SJSA1 (cell line): Measurements from ENCODE around the gene TMX1. TPM values are rescaled to one million over a fixed set of nuclear protein-coding genes. Genes with fewer than 3 reads are reported as not detected.

Experiments used
- DNase-seq, 2 experiments: peaks; one replicate each; pipeline ENCODE4 v3.0.0-alpha.2; 2015 to 2020; ENCODE audit warnings: low spot score in 2 of 2, low read depth in 1 of 2
- H3K27ac ChIP-seq: fragments of 250-450 bp; sonication (Bioruptor Pico); 2 replicates; pipeline ENCODE4 v1.5.1; 2020; ENCODE audit warnings: mild to moderate bottlenecking, moderate library complexity
- H3K27me3 ChIP-seq: fragments of 250-450 bp; sonication (Bioruptor Pico); replicated peaks from 2 replicates; pipeline ENCODE4 v1.5.1; 2020; ENCODE audit warnings: mild to moderate bottlenecking, moderate library complexity
- H3K36me3 ChIP-seq: fragments of 250-450 bp; sonication (Bioruptor Pico); 2 replicates; pipeline ENCODE4 v1.5.1; 2020; ENCODE audit warnings: mild to moderate bottlenecking
- H3K4me1 ChIP-seq: fragments of 250-450 bp; sonication (Bioruptor Pico); replicated peaks from 2 replicates; pipeline ENCODE4 v1.6.1; 2021; ENCODE audit warnings: mild to moderate bottlenecking
- H3K4me3 ChIP-seq: fragments of 250-450 bp; sonication (Bioruptor Pico); 2 replicates; pipeline ENCODE4 v1.5.1; 2020; ENCODE audit warnings: mild to moderate bottlenecking
- H3K9me3 ChIP-seq: fragments of 250-450 bp; sonication (Bioruptor Pico); replicated peaks from 2 replicates; pipeline ENCODE4 v1.5.1; 2020; ENCODE audit warnings: mild to moderate bottlenecking
- total RNA-seq: library from RNA; depleted of rRNA; stranded (reverse); fragments of >200 nt; shearing (Covaris generic); gene quantifications from 2 replicates; pipeline ENCODE4 v1.2.3, GENCODE V29; 2014

Gene TMX1
- total RNA-seq, 1 experiment from 2014 or later = 87.6 TPM

GRCh38 chr14:51290132-51290531, 50.1 kb downstream of the TMX1 start:
- H3K9me3 ChIP-seq = no peaks in the 10 kb centered on the region

DNA sequence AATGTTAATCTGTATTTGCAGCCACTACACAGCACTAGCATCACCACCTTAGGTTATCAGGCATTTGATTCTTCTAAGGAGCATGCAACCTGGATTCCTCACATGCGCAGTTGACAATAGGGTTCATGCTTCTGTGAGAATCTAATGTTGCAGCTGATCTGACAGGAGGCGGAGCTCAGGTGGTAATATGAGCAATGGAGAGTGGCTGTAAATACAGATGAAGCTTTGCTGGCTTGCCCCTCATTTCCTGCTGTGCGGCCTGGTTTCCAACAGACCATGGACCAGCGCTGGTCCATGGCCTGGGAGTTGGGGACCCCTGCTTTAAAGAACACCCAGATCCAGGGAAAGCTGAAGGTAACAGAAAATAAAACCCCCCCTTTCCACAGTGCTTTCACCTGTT, 51.0 kb downstream of the TMX1 start:
- Histone ChIP-seq H3K36me3 (no peaks in the 10 kb centered on the region), H3K4me3 (no peak overlapping the region), H3K4me1 (peaks cover 25% of the 10 kb centered on the region), H3K27ac (no peak overlapping the region), H3K27me3 (no peaks in the 10 kb centered on the region), H3K9me3 (no peaks in the 10 kb centered on the region)
- no peak for DNase-seq

More at GRCh38 chr14:51290132-51290531, 50.1 kb downstream of the TMX1 start:
- H3K27me3 ChIP-seq = no peaks in the 10 kb centered on the region
- DNase-seq = no peak
- no peak overlapping the region for H3K4me3 ChIP-seq
- H3K27ac ChIP-seq = no peak overlapping the region
- H3K4me1 ChIP-seq = peaks cover 25% of the 10 kb centered on the region
- H3K36me3 ChIP-seq = no peaks in the 10 kb centered on the region

DNA sequence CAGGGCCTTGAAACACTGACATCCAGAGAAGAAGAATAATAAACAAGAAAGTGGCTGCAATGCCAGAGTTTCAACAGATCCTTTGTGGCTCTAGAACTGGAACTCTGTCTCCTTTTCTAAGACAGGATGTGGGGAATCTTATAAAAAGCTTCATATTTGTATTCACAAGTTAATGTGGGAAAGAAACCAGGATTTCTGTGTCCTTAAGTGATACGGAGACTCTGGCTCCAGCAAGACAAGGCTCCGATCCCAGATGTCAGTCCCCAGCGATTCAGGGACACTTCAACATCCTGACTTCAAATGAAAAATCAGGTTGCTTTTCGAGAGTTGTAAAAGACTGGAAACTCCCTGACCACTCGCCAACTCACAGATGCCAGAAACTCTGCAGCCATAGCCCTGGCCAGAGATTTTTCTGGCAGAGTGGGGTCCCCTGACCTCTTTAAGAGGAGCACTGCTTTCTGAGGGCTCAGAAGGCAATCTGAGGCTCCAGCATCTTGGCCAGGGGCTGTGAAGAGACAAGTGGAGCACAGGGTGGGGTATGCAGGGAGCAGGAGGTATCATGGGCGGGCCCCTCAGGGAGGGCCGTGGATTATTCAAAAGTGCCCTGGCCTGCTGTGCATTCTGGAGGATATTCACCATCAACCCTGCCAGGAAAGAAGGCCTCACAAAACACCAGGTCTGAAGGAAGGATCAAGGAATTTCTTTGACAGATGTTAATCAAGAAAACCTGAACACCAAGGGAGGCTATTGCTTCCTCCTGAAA, 53.3 kb downstream of the TMX1 start:
- peaks cover 28% of the 10 kb centered on the region for H3K4me1 ChIP-seq
- no peaks in the 10 kb centered on the region for H3K9me3 ChIP-seq
- H3K4me3 ChIP-seq = no peak overlapping the region
- H3K36me3 ChIP-seq = no peaks in the 10 kb centered on the region
- no peaks in the 10 kb centered on the region for H3K27me3 ChIP-seq
- peak in 1 of 2 experiments; percentile 68 for DNase-seq
- peak overlapping the region; percentile 74 for H3K27ac ChIP-seq

- peak overlapping the region; percentile 74; the same call in 1 of the 2 replicates for H3K27ac ChIP-seq
- no peaks in the 10 kb centered on the region for H3K27me3 ChIP-seq
- H3K9me3 ChIP-seq = no peaks in the 10 kb centered on the region
- H3K36me3 ChIP-seq = no peaks in the 10 kb centered on the region
- no peak for DNase-seq
- H3K4me3 ChIP-seq = no peak overlapping the region
- peaks cover 31% of the 10 kb centered on the region for H3K4me1 ChIP-seq
Observed at GRCh38 chr14:51293912-51294389, 53.9 kb downstream of the TMX1 start.

DNA sequence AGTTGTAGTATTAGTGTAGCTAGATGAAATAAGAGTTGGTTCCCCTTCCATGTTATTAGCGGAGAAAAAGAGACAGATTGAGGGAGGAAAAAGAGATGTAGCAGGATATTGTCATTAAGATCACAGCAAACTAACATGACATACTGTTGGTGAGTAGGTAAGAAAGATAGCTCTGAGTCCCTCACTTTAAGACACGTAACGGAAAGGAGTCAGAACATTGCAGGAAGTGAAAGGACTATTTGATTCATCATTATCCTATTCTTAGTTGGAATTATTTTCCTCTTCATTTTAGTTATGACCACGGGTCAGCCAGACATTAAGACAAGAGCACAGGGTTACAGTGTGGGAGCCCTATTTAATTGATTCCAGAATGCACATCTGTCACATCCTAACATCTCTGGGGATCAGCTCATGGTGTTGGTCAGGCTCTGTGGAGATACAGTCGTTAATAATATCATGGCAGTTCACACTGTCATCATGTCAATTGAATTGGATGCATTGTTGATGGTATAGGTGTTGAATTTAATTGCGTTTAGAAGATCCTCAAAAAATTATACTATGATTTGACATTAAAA, 55.0 kb downstream of the TMX1 start:
- H3K9me3 ChIP-seq = no peaks in the 10 kb centered on the region
- peaks cover 31% of the 10 kb centered on the region for H3K4me1 ChIP-seq
- H3K27me3 ChIP-seq = no peaks in the 10 kb centered on the region
- DNase-seq = no peak
- no peak overlapping the region for H3K4me3 ChIP-seq
- H3K27ac ChIP-seq = no peak overlapping the region
- no peaks in the 10 kb centered on the region for H3K36me3 ChIP-seq

DNA sequence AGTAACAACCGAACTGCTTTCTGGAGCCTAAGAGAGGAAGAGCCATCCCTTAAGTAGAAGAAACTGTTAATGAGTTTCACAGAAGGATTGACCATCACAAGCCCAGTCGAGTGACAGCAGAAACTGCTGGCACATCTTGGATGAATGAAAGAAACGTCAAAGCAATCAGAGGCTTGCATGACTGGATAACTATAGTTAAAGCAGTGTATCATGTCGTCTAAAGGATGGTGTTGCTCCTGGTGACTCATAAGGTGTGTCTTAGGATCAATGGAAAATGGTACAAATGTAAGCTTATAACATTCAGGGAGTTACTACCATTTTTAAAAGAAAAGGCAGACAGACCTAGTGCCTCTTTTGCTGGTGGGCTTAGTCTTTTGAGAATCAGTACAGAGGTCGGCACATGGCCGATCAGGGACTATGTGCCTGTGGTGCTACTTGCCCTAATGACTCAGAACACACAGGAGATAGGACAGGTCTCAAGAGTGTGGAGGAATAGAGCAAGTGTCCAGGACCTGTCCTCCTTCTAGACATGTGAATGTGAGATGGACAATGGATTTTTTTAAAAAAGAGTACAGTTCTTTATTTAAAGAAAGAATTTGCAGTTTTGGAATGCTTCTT, 55.7 kb downstream of the TMX1 start:
- no peaks in the 10 kb centered on the region for H3K36me3 ChIP-seq
- H3K4me3 ChIP-seq = no peak overlapping the region
- no peak overlapping the region for H3K27ac ChIP-seq
- no peaks in the 10 kb centered on the region for H3K27me3 ChIP-seq
- DNase-seq = no peak
- H3K9me3 ChIP-seq = no peaks in the 10 kb centered on the region
- peaks cover 31% of the 10 kb centered on the region for H3K4me1 ChIP-seq

- H3K27me3 ChIP-seq = no peaks in the 10 kb centered on the region
- no peak overlapping the region for H3K4me3 ChIP-seq
- DNase-seq = no peak
- peaks cover 27% of the 10 kb centered on the region for H3K4me1 ChIP-seq
- no peaks in the 10 kb centered on the region for H3K9me3 ChIP-seq
- H3K36me3 ChIP-seq = no peaks in the 10 kb centered on the region
- H3K27ac ChIP-seq = no peak overlapping the region
Observed at GRCh38 chr14:51297066-51297465, 57.0 kb downstream of the TMX1 start.

DNA sequence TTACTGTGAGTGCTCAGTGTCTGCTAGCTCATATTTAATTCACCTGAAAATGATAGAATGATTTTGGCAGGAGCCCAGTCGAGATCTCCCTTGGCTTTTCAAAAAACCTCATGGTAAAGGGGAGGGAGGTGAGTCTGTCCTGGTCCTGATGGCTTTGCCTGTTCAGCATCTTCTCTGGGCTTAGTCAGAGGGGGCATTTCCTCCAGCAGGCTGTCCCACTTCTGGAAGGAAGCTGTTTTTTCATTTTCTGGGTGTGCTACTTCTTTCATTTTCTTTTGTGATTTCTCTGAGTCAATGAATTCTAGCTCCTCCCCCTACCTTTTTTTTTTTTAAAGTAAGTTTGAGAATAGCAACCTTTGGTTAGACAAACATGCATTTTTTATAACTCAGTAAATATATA, 58.8 kb downstream of the TMX1 start:
- no peaks in the 10 kb centered on the region for H3K36me3 ChIP-seq
- H3K27ac ChIP-seq = no peak overlapping the region
- no peaks in the 10 kb centered on the region for H3K9me3 ChIP-seq
- H3K4me1 ChIP-seq = peaks cover 22% of the 10 kb centered on the region
- no peak for DNase-seq
- H3K4me3 ChIP-seq = no peak overlapping the region
- no peaks in the 10 kb centered on the region for H3K27me3 ChIP-seq

DNA sequence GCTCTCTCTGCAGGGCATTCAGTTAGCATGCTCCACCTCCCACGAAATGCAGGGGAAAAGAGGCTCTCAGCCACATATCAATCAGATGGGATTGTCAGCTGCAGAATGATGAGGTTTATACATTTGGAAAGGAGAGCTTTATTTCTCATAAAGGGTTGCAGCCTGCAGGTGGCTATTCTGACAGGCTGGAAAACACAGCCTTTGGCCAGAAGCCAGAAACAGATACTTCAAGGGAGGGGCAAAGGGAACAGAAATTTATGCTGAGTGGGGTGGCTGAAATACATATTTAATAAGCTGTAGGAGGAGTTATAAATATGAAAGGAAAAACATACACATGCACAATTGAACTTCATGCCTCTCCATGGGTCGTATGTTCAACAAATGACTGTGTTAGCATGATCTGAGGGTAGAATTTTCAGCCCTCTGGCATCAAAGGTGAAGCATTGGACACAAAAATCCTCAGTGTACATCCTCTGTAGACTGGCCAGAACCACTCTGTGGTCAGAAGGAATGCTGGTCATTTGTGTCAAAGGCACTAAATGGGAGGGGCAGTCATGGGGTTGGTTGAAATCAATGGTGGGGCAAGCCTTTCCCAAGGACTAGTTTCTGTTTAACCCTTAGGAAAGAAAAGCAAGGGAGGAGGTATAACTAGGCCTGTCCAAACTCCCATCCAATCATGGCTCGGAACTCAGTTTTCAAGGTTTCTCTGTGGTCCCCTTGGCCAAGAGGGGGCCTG, 62.4 kb downstream of the TMX1 start:
- Histone ChIP-seq H3K4me1 (peaks cover 37% of the 10 kb centered on the region), H3K9me3 (no peaks in the 10 kb centered on the region), H3K36me3 (no peaks in the 10 kb centered on the region), H3K4me3 (no peak overlapping the region), H3K27me3 (no peaks in the 10 kb centered on the region), H3K27ac (no peak overlapping the region)
- no peak for DNase-seq

- Histone ChIP-seq H3K4me1 (peaks cover 34% of the 10 kb centered on the region), H3K27ac (peak overlapping the region; percentile 64), H3K4me3 (no peak overlapping the region), H3K9me3 (no peaks in the 10 kb centered on the region), H3K27me3 (no peaks in the 10 kb centered on the region), H3K36me3 (no peaks in the 10 kb centered on the region)
- peak in 1 of 2 experiments; percentile 53 for DNase-seq
Observed at GRCh38 chr14:51304438-51304837, 64.4 kb downstream of the TMX1 start.

- H3K4me1 ChIP-seq = peaks cover 34% of the 10 kb centered on the region
- H3K4me3 ChIP-seq = no peak overlapping the region
- peak; percentile 67 to 84 for DNase-seq
- no peaks in the 10 kb centered on the region for H3K36me3 ChIP-seq
- H3K27ac ChIP-seq = peak overlapping the region; percentile 64
- no peaks in the 10 kb centered on the region for H3K9me3 ChIP-seq
- no peaks in the 10 kb centered on the region for H3K27me3 ChIP-seq
Observed at GRCh38 chr14:51304941-51305340, 64.9 kb downstream of the TMX1 start.

DNA sequence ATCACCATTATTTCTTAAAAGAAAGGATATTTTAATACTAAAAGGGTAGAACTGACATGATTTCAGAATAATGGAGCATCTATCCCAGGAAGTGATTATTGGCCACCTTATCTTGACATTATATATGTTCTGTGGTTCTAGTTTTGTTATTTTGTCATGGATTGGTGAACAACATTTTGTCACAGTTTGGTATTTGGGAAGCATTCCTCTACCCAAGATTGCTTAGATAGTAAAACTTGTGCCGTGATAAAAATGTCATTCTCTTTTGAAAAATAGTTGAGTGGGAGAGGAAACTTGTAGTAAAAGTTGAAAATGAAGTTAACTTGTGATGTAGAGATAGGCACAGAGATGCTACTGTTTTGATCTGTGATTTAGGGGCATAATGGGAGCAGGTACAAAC, 65.7 kb downstream of the TMX1 start:
- Histone ChIP-seq H3K4me3 (no peak overlapping the region), H3K27me3 (no peaks in the 10 kb centered on the region), H3K4me1 (peaks cover 42% of the 10 kb centered on the region), H3K27ac (no peak overlapping the region; the same call in 1 of the 2 replicates), H3K9me3 (no peaks in the 10 kb centered on the region), H3K36me3 (no peaks in the 10 kb centered on the region)
- no peak for DNase-seq
